Astrocyte of the cerebellum (primary cell): Measurements from ENCODE around the gene FNDC11.

ENCODE experiments used
- DNase-seq: peaks from one replicate; pipeline ENCODE4 v3.0.0-alpha.2; 2011; ENCODE audit warnings: low read depth
- H3K4me3 ChIP-seq: 2 replicates; pipeline ENCODE4 v1.5.1; 2011; ENCODE audit warnings: mild to moderate bottlenecking, low read depth, low read length, moderate library complexity
- CTCF ChIP-seq: IDR thresholded peaks from 2 replicates; pipeline ENCODE4 v1.5.1; 2012; ENCODE audit warnings: low read length, low read depth, moderate library complexity, mild to moderate bottlenecking; ENCODE audit errors: missing control alignments
- in situ Hi-C: cut with HindIII; loops from 2 replicates; pipeline ENCODE4 v1.10.0; 2017; ENCODE audit warnings: low sequenced_read_pairs

Gene FNDC11

GRCh38 chr20:63553933-63554290, at the start of gene FNDC11:
FNDC11 (plus strand) TSS chr20:63554159; CDS start chr20:63555664, 1,505 bp downstream.
- peak within 1 kb of the TSS; percentile 48 for H3K4me3 ChIP-seq
- in situ Hi-C loops: no loop called here
- TF ChIP-seq CTCF: no peak
- no peak for DNase-seq

- H3K4me3 ChIP-seq: no peak overlapping the region
- in situ Hi-C loops: no loop called here
- TF ChIP-seq CTCF: no peak
- DNase-seq: no peak
These were observed 49.3 kb upstream of the FNDC11 start for GRCh38 chr20:63504642-63505041.

- H3K4me3 ChIP-seq: no peak overlapping the region
- no peak for TF ChIP-seq CTCF
- no peak for DNase-seq
- in situ Hi-C loops: no loop called here
These were observed 48.7 kb upstream of the FNDC11 start for GRCh38 chr20:63505281-63505680.

- DNase-seq: no peak
- in situ Hi-C loops: no loop called here
- H3K4me3 ChIP-seq: no peak overlapping the region
- no peak for TF ChIP-seq CTCF
These were observed 48.2 kb upstream of the FNDC11 start for GRCh38 chr20:63505723-63506122.

GRCh38 chr20:63507083-63507743, 46.7 kb upstream of the FNDC11 start:
- in situ Hi-C loops: no loop called here
- no peak for TF ChIP-seq CTCF

GRCh38 chr20:63508072-63508768, 45.7 kb upstream of the FNDC11 start:
- TF ChIP-seq CTCF: no peak
- in situ Hi-C loops: no loop called here
- H3K4me3 ChIP-seq: no peak overlapping the region
- no peak for DNase-seq

More at GRCh38 chr20:63507083-63507743, 46.7 kb upstream of the FNDC11 start:
- H3K4me3 ChIP-seq: no peak overlapping the region
- no peak for DNase-seq
